22Rv1 (cell line): ENCODE data around the gene NRXN2.

Experiments
- CTCF ChIP-seq: fragments of 450-650 bp; IDR thresholded peaks from 2 replicates; pipeline ENCODE4 v1.5.1; 2017; ENCODE audit warnings: mild to moderate bottlenecking
- ZFX ChIP-seq: fragments of 450-650 bp; IDR thresholded peaks from 2 replicates; pipeline ENCODE4 v1.6.1; 2017; ENCODE audit warnings: antibody characterized with exemption, borderline replicate concordance

- TF ChIP-seq CTCF = no peak
- TF ChIP-seq ZFX = no peak
Measured at GRCh38 chr11:64686466-64687170, 36.4 kb downstream of the NRXN2 start.
